Measurements from ENCODE around the gene EDEM1.
"Not testable (repeated sequence)": the region's sequence is repeated elsewhere in the genome, so short reads cannot be mapped to it uniquely, and the experiment has no call there.

Gene EDEM1

DNA sequence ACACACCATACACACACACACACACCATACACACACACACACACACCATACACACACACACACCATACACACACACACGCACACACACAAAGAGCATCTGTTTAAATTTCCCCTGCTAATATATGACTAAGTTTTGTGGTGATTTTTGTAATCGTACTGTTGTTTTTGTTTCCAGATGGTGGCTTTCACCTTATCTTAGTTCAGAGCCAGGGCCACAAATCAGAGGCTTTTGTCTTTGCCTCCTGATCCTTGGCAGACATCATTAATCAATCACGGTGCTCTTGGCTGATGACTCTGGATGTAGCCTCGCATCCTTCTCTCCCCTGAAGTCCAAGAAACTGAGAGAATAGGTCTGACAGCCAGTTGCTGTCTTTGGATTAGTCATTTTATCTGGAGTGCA lies 52.1 kb downstream of the EDEM1 start:
- no peak overlapping the region for H3K4me3 ChIP-seq (ENCODE audit: low read depth, low read length)
- no peak for DNase-seq (ENCODE audit: low read depth)
- TF ChIP-seq, protein P1, sequence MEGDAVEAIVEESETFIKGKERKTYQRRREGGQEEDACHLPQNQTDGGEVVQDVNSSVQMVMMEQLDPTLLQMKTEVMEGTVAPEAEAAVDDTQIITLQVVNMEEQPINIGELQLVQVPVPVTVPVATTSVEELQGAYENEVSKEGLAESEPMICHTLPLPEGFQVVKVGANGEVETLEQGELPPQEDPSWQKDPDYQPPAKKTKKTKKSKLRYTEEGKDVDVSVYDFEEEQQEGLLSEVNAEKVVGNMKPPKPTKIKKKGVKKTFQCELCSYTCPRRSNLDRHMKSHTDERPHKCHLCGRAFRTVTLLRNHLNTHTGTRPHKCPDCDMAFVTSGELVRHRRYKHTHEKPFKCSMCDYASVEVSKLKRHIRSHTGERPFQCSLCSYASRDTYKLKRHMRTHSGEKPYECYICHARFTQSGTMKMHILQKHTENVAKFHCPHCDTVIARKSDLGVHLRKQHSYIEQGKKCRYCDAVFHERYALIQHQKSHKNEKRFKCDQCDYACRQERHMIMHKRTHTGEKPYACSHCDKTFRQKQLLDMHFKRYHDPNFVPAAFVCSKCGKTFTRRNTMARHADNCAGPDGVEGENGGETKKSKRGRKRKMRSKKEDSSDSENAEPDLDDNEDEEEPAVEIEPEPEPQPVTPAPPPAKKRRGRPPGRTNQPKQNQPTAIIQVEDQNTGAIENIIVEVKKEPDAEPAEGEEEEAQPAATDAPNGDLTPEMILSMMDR (IDR thresholded peaks at IDR 0.05; ENCODE audit: insufficient read depth, low read depth, low read length, missing control alignments): no peak

DNA sequence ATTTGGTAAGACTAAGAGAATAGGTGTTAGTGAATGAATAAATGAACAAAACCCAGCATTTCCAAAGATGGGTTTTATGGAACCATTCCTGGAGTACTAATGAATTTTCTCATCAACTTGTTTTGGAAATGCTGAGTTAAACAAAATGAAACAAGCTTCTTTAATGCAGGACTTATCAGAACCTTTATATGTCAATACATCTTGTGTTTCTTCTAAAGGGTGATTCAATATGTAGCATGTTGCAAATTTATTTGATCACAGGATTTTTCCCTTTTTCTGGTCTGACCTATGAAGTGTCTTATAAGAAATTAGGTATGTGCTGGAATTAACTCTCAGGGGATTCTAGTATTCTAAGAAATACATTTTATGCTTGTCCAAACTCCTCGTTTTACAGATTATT lies 53.2 kb downstream of the EDEM1 start:
- TF ChIP-seq, protein P1 (IDR thresholded peaks at IDR 0.05; ENCODE audit: insufficient read depth, low read depth, low read length, missing control alignments): no peak
- DNase-seq (ENCODE audit: low read depth): no peak
- H3K4me3 ChIP-seq (ENCODE audit: low read depth, low read length): no peak overlapping the region

DNA sequence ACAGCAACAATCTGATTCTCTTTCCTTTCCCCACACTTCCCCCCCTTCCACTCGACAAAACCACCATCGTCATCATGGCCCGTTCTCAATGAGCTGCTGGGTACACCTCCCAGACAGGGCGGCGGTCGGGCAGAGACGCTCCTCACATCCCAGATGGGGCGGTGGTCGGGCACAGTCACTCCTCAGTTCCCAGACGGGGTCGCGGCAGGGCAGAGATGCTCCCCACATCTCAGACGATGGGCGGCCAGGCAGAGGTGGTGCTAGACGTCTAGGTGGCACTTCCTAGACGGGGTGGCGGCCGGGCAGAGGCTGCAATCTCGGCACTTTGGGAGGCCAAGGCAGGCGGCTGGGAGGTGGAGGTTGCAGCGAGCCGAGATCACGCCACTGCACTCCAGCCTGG lies 55.3 kb downstream of the EDEM1 start:
- DNase-seq (ENCODE audit: low read depth); H3K4me3 ChIP-seq (ENCODE audit: low read depth, low read length): not testable (repeated sequence)

DNA sequence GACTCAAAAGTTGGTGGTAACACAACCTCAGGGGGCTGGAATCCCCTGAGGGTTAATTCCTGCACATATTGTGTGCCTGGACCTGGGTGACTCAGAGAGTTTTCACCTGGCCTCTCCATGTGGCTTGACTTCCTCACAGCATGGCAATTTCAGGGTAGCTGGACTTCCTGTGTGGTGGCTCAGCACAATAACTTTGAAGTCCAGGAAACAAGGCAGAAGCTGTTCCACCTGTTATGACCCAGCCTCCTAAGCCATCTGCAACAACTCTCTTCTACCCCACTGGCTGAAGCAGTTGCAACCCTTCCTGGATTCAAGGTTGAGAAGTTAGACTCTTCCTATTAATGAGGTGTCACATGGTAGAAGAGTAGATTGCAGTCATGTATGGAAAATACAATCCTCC lies 58.4 kb downstream of the EDEM1 start:
- H3K4me3 ChIP-seq (ENCODE audit: low read depth, low read length): no peak overlapping the region
- peak; percentile 41 for DNase-seq (ENCODE audit: low read depth)
- TF ChIP-seq, protein P1 (IDR thresholded peaks at IDR 0.05; ENCODE audit: insufficient read depth, low read depth, low read length, missing control alignments): no peak

DNA sequence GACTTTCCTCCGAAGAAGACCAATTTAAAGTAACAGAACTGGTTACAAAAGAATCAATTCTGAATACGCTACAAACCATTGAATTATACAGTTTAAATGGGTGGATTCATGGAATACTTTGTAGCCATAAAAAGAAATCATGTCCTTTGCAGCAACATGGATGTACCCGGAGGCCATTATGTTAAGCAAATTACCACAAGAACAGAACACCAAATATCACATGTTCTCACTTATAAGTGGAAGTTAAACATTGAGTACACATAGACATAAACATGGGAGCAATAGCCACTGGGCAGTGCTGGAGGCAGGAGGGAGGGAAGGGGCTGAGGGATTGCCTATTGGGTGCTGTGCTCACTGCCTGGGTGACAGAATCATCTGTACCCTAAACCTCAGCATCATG lies 61.3 kb downstream of the EDEM1 start:
- DNase-seq (ENCODE audit: low read depth): no peak
- TF ChIP-seq, protein P1 (IDR thresholded peaks at IDR 0.05; ENCODE audit: insufficient read depth, low read depth, low read length, missing control alignments): no peak
- H3K4me3 ChIP-seq (ENCODE audit: low read depth, low read length): no peak overlapping the region

DNA sequence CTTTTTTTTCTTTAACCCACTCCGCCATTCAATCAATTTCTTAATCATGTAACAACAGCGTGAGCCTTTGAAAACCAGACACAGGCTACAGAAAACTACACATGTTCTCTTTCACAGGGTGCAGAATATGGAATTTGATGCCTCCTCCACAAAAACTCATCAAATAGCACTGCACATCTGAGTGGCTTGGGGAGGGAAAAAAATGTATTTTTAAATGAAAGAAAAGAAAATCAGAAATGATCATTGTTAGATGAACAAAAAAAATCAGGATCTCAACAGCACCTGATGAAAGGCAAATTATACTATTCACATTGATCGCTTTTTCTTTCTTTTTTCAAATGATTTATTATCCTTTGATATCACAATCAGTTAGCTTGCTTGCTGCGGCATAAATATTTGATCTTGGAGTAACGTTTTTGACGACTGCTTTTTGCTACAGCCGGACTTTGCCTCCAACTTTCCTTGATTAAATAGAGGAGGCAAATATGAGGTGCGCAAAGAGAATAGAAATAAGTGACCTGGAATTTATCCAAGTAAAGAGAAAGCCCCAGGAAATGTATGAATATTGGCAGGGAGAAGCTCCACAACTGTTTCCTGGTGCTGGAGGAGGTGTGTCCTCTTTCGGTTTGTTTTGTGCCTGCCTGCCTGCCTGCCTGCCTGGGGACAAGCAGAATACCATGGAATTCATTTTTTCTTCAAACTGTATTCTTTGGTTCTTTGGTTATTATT lies 63.1 kb downstream of the EDEM1 start:
- no peak overlapping the region for H3K4me3 ChIP-seq (ENCODE audit: low read depth, low read length)
- no peak for DNase-seq (ENCODE audit: low read depth)
- TF ChIP-seq, protein P1 (IDR thresholded peaks at IDR 0.05; ENCODE audit: insufficient read depth, low read depth, low read length, missing control alignments): no peak

DNA sequence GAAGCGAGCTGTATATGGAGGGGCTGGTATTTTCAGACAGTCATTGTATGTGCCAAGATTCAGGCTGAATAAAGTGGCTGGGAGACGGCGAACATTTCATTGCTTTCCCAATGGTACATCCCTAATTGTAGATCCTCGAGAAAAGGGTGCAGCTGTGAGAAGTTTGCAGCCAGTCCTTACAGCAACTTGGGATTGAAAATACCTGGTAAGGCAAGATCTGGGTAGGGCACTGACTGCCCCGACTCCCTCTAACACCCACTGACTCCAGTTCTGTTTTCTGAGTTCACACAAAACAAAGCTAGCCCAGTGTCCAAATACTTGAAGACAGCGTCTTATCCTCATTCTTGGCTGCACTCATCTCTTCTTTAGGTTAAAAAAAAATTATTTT lies 63.7 kb downstream of the EDEM1 start:
- TF ChIP-seq, protein P1 (IDR thresholded peaks at IDR 0.05; ENCODE audit: insufficient read depth, low read depth, low read length, missing control alignments): no peak
- DNase-seq (ENCODE audit: low read depth): no peak
- H3K4me3 ChIP-seq (ENCODE audit: low read depth, low read length): no peak overlapping the region
